Measurements from ENCODE around the gene AGO4. TPM values are rescaled to one million over a fixed set of nuclear protein-coding genes. Genes with fewer than 3 reads are reported as not detected.

AGO4 gene
- total RNA-seq, 1 experiment from 2014 or later: 6.1 TPM

DNA sequence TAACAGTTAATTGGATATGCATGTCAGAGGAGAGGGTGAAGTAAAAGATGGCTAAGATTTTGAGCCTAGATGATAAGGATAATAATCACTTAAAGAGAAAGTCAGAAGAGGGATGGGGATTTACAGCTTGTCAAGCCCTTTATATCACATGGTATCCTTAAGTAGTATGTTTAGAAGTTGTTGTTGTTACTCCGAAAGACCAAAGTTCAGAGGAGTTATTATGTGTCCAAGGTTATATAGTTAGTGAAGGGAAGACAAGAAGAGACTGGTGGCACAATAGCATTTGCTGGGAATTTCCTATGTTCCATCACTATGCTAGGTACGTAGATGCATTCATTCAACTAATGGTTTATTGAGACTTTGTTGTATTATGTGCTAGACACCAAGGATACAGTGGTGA, 44.4 kb downstream of the AGO4 start:
- CTCF ChIA-PET: no interaction called here

More for the DNA sequence above, 44.4 kb downstream of the AGO4 start:
- POLR2A ChIA-PET: no interaction called here
- Histone ChIP-seq H3K9ac (ENCODE audit: low read length) (no peak overlapping the region), H3K4me2 (ENCODE audit: low read length) (no peak overlapping the region), H2AFZ (ENCODE audit: low read depth, low read length, poor library complexity, severe bottlenecking) (no peak overlapping the region), H3K4me3 (replicated peaks in 1 of 2; ENCODE audit: low read depth in 1 of 2, low read length in 2 of 2) (no peak overlapping the region), H3K27me3 (ENCODE audit: insufficient read depth, low read length) (no peaks in the 10 kb centered on the region), H3K36me3 (ENCODE audit: control insufficient read depth in 1 of 2, insufficient read depth in 2 of 2, low read length in 2 of 2) (no peaks in the 10 kb centered on the region), H3K4me1 (ENCODE audit: control insufficient read depth in 1 of 2, insufficient read depth in 2 of 2, low read length in 2 of 2) (no peaks in the 10 kb centered on the region), H3K27ac (ENCODE audit: low read depth, low read length) (no peak overlapping the region), H3K9me2 (ENCODE audit: insufficient read depth) (no peaks in the 10 kb centered on the region), H3K79me2 (ENCODE audit: insufficient read depth, low read length) (no peaks in the 10 kb centered on the region), H4K20me1 (ENCODE audit: insufficient read depth) (no peaks in the 10 kb centered on the region), H3K9me3 (ENCODE audit: control insufficient read depth in 1 of 2, insufficient read depth in 1 of 2, low read depth in 1 of 2, low read length in 2 of 2) (no peaks in the 10 kb centered on the region)
- RAD21 ChIA-PET (ENCODE audit: low non-redundant PET in 1 of 2, low total read pairs in 2 of 2, uncharacterized antibody in 2 of 2, unreplicated experiment in 2 of 2): no interaction called here
- no TSS peak for BruUV-seq (replicated peaks)
- DNase-seq (ENCODE audit: low read depth, low spot score): no peak
- ATAC-seq: no peak
- intact Hi-C loops (cut with micrococcal nuclease): loop anchor here (10.0 kb wide), 1 partner anchor 233 kb away; the partner anchor contains the start of genes ADPRS and TEKT2
- TF ChIP-seq ZFX (IDR thresholded peaks at IDR 0.05) (no peak), POLR2A (IDR thresholded peaks at IDR 0.05; ENCODE audit: borderline replicate concordance, extremely low read depth, insufficient read depth, insufficient read length) (no peak), SRF (IDR thresholded peaks at IDR 0.05; ENCODE audit: low read depth) (no peak), JUND (IDR thresholded peaks at IDR 0.05) (no peak), YY1 (IDR thresholded peaks at IDR 0.05; ENCODE audit: extremely low read depth, insufficient replicate concordance, low read depth, low read length) (no peak), SP1 (IDR thresholded peaks at IDR 0.05; ENCODE audit: low read depth) (no peak), FOSL1 (IDR thresholded peaks at IDR 0.05; ENCODE audit: low read depth) (no peak), CBX3 (IDR thresholded peaks at IDR 0.05; ENCODE audit: low read depth) (no peak), CEBPB (IDR thresholded peaks at IDR 0.05; ENCODE audit: low read depth) (no peak), ELF1 (IDR thresholded peaks at IDR 0.05; ENCODE audit: borderline replicate concordance, low read depth) (no peak), ZNF274 (IDR thresholded peaks at IDR 0.05; ENCODE audit: low read depth, low read length) (no peak), EZH2 (IDR thresholded peaks at IDR 0.05) (no peak), EGR1 (IDR thresholded peaks at IDR 0.05; ENCODE audit: low read depth) (no peak), POLR2AphosphoS5 (IDR thresholded peaks at IDR 0.05; ENCODE audit: low read depth, low read length) (no peak)
- TF ChIP-seq, protein P1, sequence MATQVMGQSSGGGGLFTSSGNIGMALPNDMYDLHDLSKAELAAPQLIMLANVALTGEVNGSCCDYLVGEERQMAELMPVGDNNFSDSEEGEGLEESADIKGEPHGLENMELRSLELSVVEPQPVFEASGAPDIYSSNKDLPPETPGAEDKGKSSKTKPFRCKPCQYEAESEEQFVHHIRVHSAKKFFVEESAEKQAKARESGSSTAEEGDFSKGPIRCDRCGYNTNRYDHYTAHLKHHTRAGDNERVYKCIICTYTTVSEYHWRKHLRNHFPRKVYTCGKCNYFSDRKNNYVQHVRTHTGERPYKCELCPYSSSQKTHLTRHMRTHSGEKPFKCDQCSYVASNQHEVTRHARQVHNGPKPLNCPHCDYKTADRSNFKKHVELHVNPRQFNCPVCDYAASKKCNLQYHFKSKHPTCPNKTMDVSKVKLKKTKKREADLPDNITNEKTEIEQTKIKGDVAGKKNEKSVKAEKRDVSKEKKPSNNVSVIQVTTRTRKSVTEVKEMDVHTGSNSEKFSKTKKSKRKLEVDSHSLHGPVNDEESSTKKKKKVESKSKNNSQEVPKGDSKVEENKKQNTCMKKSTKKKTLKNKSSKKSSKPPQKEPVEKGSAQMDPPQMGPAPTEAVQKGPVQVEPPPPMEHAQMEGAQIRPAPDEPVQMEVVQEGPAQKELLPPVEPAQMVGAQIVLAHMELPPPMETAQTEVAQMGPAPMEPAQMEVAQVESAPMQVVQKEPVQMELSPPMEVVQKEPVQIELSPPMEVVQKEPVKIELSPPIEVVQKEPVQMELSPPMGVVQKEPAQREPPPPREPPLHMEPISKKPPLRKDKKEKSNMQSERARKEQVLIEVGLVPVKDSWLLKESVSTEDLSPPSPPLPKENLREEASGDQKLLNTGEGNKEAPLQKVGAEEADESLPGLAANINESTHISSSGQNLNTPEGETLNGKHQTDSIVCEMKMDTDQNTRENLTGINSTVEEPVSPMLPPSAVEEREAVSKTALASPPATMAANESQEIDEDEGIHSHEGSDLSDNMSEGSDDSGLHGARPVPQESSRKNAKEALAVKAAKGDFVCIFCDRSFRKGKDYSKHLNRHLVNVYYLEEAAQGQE (IDR thresholded peaks at IDR 0.05; ENCODE audit: low read depth): no peak
- TF ChIP-seq, protein P2, sequence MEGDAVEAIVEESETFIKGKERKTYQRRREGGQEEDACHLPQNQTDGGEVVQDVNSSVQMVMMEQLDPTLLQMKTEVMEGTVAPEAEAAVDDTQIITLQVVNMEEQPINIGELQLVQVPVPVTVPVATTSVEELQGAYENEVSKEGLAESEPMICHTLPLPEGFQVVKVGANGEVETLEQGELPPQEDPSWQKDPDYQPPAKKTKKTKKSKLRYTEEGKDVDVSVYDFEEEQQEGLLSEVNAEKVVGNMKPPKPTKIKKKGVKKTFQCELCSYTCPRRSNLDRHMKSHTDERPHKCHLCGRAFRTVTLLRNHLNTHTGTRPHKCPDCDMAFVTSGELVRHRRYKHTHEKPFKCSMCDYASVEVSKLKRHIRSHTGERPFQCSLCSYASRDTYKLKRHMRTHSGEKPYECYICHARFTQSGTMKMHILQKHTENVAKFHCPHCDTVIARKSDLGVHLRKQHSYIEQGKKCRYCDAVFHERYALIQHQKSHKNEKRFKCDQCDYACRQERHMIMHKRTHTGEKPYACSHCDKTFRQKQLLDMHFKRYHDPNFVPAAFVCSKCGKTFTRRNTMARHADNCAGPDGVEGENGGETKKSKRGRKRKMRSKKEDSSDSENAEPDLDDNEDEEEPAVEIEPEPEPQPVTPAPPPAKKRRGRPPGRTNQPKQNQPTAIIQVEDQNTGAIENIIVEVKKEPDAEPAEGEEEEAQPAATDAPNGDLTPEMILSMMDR (IDR thresholded peaks at IDR 0.05 in 2 of 3, conservative IDR thresholded peaks at IDR 0.05 in 1 of 3; ENCODE audit: borderline replicate concordance in 1 of 3, insufficient read depth in 1 of 3, low read depth in 2 of 3, low read length in 2 of 3): no peak
- TF ChIP-seq, protein P3, sequence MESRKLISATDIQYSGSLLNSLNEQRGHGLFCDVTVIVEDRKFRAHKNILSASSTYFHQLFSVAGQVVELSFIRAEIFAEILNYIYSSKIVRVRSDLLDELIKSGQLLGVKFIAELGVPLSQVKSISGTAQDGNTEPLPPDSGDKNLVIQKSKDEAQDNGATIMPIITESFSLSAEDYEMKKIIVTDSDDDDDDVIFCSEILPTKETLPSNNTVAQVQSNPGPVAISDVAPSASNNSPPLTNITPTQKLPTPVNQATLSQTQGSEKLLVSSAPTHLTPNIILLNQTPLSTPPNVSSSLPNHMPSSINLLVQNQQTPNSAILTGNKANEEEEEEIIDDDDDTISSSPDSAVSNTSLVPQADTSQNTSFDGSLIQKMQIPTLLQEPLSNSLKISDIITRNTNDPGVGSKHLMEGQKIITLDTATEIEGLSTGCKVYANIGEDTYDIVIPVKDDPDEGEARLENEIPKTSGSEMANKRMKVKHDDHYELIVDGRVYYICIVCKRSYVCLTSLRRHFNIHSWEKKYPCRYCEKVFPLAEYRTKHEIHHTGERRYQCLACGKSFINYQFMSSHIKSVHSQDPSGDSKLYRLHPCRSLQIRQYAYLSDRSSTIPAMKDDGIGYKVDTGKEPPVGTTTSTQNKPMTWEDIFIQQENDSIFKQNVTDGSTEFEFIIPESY (IDR thresholded peaks at IDR 0.05; ENCODE audit: extremely low read depth, insufficient replicate concordance, low read length): no peak
